ENCODE measurements around the gene CSRP3. TPM values are rescaled to one million over a fixed set of nuclear protein-coding genes. Genes with fewer than 3 reads are reported as not detected.

CSRP3 gene
- total and polyA plus RNA-seq, 2 experiments from 2014 or later, result not detected

DNA sequence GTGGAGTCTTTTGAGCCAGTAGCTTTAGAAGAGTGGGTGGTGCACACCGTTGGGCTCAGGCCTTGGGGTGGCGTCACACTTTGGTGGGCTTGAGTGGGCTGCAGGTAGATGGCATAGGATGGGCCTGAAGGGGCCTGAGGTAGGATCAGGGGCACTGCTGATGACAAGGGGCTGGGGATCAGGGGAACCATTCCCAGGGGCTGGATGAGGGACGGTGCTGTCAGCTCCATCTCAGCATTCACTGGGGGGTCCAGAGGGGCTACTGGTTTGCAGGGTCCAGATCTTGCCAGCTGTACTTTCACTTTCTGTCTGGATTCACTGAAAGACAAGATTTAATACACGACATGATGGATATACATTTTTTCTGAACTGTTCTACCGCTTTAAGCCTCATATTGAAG, 27.9 kb upstream of the CSRP3 start (continued):
- TF ChIP-seq EZH2phosphoT487 (IDR thresholded peaks at IDR 0.05; ENCODE audit: unreplicated experiment) (no peak), EZH2 (IDR thresholded peaks at IDR 0.05; ENCODE audit: low read depth, unreplicated experiment) (no peak), ZNF114 (CRISPR knock-in tag; IDR thresholded peaks at IDR 0.05) (no peak), POLR2AphosphoS5 (IDR thresholded peaks at IDR 0.05; ENCODE audit: low read depth) (no peak)
- TF ChIP-seq, protein P1, sequence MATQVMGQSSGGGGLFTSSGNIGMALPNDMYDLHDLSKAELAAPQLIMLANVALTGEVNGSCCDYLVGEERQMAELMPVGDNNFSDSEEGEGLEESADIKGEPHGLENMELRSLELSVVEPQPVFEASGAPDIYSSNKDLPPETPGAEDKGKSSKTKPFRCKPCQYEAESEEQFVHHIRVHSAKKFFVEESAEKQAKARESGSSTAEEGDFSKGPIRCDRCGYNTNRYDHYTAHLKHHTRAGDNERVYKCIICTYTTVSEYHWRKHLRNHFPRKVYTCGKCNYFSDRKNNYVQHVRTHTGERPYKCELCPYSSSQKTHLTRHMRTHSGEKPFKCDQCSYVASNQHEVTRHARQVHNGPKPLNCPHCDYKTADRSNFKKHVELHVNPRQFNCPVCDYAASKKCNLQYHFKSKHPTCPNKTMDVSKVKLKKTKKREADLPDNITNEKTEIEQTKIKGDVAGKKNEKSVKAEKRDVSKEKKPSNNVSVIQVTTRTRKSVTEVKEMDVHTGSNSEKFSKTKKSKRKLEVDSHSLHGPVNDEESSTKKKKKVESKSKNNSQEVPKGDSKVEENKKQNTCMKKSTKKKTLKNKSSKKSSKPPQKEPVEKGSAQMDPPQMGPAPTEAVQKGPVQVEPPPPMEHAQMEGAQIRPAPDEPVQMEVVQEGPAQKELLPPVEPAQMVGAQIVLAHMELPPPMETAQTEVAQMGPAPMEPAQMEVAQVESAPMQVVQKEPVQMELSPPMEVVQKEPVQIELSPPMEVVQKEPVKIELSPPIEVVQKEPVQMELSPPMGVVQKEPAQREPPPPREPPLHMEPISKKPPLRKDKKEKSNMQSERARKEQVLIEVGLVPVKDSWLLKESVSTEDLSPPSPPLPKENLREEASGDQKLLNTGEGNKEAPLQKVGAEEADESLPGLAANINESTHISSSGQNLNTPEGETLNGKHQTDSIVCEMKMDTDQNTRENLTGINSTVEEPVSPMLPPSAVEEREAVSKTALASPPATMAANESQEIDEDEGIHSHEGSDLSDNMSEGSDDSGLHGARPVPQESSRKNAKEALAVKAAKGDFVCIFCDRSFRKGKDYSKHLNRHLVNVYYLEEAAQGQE (IDR thresholded peaks at IDR 0.05; ENCODE audit: unreplicated experiment), result no peak
- TF ChIP-seq, protein P2, sequence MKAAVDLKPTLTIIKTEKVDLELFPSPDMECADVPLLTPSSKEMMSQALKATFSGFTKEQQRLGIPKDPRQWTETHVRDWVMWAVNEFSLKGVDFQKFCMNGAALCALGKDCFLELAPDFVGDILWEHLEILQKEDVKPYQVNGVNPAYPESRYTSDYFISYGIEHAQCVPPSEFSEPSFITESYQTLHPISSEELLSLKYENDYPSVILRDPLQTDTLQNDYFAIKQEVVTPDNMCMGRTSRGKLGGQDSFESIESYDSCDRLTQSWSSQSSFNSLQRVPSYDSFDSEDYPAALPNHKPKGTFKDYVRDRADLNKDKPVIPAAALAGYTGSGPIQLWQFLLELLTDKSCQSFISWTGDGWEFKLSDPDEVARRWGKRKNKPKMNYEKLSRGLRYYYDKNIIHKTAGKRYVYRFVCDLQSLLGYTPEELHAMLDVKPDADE (IDR thresholded peaks at IDR 0.05), result no peak

DNA sequence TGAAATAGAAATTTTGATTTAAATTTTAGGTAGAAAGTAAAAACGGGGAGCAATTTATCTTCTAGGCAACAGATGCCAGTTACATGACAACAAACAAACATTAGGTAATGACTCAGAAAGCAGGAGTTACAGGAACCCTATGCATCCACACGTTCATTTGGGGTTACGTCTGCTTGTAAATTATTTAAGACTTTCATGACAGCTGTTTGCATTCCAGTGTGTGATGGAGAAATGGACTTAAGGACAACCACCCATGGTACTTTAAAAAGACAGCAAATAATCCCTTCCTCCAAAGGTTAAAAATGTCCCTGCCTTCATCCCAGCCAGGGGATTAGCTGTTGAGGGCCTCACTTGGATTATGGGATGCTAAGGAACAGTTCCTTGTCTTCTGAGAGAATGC, 27.2 kb upstream of the CSRP3 start:
- no peak for DNase-seq (ENCODE audit: low spot score)
- H3K36me3 ChIP-seq (ENCODE audit: insufficient read depth), result peaks cover 13% of the 10 kb centered on the region; the same call in 1 of the 2 replicates
- no peak for ATAC-seq
- no peaks in the 10 kb centered on the region for H4K20me1 ChIP-seq (replicated peaks; ENCODE audit: insufficient read depth)
- Mint-ChIP-seq H3K4me1 (no peaks in the 10 kb centered on the region), H3K4me3 (no peak overlapping the region), H3K27me3 (ENCODE audit: insufficient read depth, low read depth, poor library complexity) (no peaks in the 10 kb centered on the region), H3K9me3 (no peaks in the 10 kb centered on the region), H3K36me3 (ENCODE audit: low read depth) (peaks cover 48% of the 10 kb centered on the region), H3K27ac (no peak overlapping the region)
- H3K4me3 ChIP-seq, result no peak overlapping the region
- H3K4me1 ChIP-seq (ENCODE audit: insufficient read depth), result no peaks in the 10 kb centered on the region
- no peak overlapping the region for H3K4me2 ChIP-seq
- H3K9me2 ChIP-seq (ENCODE audit: insufficient read depth), result no peaks in the 10 kb centered on the region
- H3F3A ChIP-seq (replicated peaks; ENCODE audit: low read depth), result no peaks in the 10 kb centered on the region
- H3K27me3 ChIP-seq (ENCODE audit: insufficient read depth), result no peaks in the 10 kb centered on the region
- no peak overlapping the region for H2AFZ ChIP-seq
- no peaks in the 10 kb centered on the region for H3K79me2 ChIP-seq (replicated peaks; ENCODE audit: insufficient read depth)
- no peak overlapping the region for H3K27ac ChIP-seq (ENCODE audit: low read depth)
- TF ChIP-seq STAT1 (IDR thresholded peaks at IDR 0.05; ENCODE audit: unreplicated experiment), result no peak
- no peak for TF ChIP-seq ZNF114 (CRISPR knock-in tag; IDR thresholded peaks at IDR 0.05)
- TF ChIP-seq POLR2AphosphoS5 (IDR thresholded peaks at IDR 0.05; ENCODE audit: low read depth), result no peak
- TF ChIP-seq NANOG (IDR thresholded peaks at IDR 0.05; ENCODE audit: borderline replicate concordance), result no peak
- TF ChIP-seq, protein P3, sequence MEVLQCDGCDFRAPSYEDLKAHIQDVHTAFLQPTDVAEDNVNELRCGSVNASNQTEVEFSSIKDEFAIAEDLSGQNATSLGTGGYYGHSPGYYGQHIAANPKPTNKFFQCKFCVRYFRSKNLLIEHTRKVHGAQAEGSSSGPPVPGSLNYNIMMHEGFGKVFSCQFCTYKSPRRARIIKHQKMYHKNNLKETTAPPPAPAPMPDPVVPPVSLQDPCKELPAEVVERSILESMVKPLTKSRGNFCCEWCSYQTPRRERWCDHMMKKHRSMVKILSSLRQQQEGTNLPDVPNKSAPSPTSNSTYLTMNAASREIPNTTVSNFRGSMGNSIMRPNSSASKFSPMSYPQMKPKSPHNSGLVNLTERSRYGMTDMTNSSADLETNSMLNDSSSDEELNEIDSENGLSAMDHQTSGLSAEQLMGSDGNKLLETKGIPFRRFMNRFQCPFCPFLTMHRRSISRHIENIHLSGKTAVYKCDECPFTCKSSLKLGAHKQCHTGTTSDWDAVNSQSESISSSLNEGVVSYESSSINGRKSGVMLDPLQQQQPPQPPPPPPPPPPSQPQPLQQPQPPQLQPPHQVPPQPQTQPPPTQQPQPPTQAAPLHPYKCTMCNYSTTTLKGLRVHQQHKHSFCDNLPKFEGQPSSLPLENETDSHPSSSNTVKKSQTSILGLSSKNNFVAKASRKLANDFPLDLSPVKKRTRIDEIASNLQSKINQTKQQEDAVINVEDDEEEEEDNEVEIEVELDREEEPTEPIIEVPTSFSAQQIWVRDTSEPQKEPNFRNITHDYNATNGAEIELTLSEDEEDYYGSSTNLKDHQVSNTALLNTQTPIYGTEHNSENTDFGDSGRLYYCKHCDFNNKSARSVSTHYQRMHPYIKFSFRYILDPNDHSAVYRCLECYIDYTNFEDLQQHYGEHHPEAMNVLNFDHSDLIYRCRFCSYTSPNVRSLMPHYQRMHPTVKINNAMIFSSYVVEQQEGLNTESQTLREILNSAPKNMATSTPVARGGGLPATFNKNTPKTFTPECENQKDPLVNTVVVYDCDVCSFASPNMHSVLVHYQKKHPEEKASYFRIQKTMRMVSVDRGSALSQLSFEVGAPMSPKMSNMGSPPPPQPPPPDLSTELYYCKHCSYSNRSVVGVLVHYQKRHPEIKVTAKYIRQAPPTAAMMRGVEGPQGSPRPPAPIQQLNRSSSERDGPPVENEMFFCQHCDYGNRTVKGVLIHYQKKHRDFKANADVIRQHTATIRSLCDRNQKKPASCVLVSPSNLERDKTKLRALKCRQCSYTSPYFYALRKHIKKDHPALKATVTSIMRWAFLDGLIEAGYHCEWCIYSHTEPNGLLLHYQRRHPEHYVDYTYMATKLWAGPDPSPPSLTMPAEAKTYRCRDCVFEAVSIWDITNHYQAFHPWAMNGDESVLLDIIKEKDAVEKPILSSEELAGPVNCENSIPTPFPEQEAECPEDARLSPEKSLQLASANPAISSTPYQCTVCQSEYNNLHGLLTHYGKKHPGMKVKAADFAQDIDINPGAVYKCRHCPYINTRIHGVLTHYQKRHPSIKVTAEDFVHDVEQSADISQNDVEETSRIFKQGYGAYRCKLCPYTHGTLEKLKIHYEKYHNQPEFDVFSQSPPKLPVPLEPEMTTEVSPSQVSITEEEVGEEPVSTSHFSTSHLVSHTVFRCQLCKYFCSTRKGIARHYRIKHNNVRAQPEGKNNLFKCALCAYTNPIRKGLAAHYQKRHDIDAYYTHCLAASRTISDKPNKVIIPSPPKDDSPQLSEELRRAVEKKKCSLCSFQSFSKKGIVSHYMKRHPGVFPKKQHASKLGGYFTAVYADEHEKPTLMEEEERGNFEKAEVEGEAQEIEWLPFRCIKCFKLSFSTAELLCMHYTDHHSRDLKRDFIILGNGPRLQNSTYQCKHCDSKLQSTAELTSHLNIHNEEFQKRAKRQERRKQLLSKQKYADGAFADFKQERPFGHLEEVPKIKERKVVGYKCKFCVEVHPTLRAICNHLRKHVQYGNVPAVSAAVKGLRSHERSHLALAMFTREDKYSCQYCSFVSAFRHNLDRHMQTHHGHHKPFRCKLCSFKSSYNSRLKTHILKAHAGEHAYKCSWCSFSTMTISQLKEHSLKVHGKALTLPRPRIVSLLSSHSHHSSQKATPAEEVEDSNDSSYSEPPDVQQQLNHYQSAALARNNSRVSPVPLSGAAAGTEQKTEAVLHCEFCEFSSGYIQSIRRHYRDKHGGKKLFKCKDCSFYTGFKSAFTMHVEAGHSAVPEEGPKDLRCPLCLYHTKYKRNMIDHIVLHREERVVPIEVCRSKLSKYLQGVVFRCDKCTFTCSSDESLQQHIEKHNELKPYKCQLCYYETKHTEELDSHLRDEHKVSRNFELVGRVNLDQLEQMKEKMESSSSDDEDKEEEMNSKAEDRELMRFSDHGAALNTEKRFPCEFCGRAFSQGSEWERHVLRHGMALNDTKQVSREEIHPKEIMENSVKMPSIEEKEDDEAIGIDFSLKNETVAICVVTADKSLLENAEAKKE (CRISPR knock-in tag; IDR thresholded peaks at IDR 0.05), result no peak
- no peak for TF ChIP-seq EZH2 (IDR thresholded peaks at IDR 0.05; ENCODE audit: low read depth, unreplicated experiment)
- TF ChIP-seq, protein P1 (IDR thresholded peaks at IDR 0.05; ENCODE audit: unreplicated experiment), result no peak
